Neural crest cell (in vitro differentiated cells): ENCODE results near the gene FGF11. TPM values are rescaled to one million over a fixed set of nuclear protein-coding genes. Genes with fewer than 3 reads are reported as not detected.

Experiments
- DNase-seq: peaks from one replicate; pipeline ENCODE4 v3.0.0; 2021; ENCODE audit warnings: low read depth, mixed read lengths, low spot score
- H3K27ac Mint-ChIP-seq: one replicate; pipeline ENCODE4 v1.8.0; 2021; ENCODE audit warnings: mild to moderate bottlenecking, mixed read lengths; ENCODE audit not compliant: unreplicated experiment
- H3K27me3 Mint-ChIP-seq: 2 replicates; pipeline ENCODE4 v1.8.0; 2021; ENCODE audit warnings: low read depth, mild to moderate bottlenecking, mixed read lengths
- H3K36me3 Mint-ChIP-seq: 2 replicates; pipeline ENCODE4 v1.8.0; 2021; ENCODE audit warnings: low read depth, mild to moderate bottlenecking, mixed read lengths
- H3K4me1 Mint-ChIP-seq: 2 replicates; pipeline ENCODE4 v1.8.0; 2021; ENCODE audit warnings: mixed read lengths
- H3K4me3 Mint-ChIP-seq: one replicate; pipeline ENCODE4 v1.8.0; 2021; ENCODE audit warnings: mild to moderate bottlenecking, mixed read lengths
- H3K9me3 Mint-ChIP-seq: 2 replicates; pipeline ENCODE4 v1.8.0; 2021; ENCODE audit warnings: mixed read lengths
- CTCF ChIP-seq: fragments of 200-600 bp; sonication (generic); conservative IDR thresholded peaks from 2 replicates; pipeline ENCODE4 v1.5.0; 2021; ENCODE audit warnings: antibody characterized with exemption, mild to moderate bottlenecking
- total RNA-seq: library from RNA; stranded (reverse); gene quantifications from 2 replicates; pipeline ENCODE4 v1.2.1, GENCODE V29; 2021

The FGF11 gene
- total RNA-seq, 1 donor from 2014 or later = 6.0 TPM

DNA sequence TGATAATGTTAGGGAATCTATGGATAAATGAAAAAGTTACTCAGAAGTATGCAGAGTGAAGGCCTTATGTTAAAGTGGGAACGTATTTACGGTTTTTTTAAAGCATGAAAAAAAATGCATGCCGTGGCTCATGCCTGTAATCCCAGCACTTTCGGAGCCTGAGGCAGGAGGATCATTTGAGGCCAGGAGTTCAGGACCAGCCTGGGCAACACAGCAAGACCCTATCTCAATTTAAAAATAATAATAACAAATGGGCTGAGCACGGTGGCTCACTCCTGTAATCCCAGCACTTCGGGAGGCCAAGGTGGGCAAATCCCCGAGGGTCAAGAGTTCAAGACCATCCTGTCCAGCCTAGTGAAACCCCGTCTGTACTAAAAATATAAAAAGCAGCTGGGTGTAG lies 50.8 kb downstream of the FGF11 start:
- H3K27me3 Mint-ChIP-seq = no peaks in the 10 kb centered on the region
- H3K4me1 Mint-ChIP-seq = peaks cover 67% of the 10 kb centered on the region
- no peaks in the 10 kb centered on the region for H3K9me3 Mint-ChIP-seq
- no peak for TF ChIP-seq CTCF
- H3K4me3 Mint-ChIP-seq = no peak overlapping the region
- peaks cover 9% of the 10 kb centered on the region for H3K36me3 Mint-ChIP-seq
- no peak for DNase-seq
- no peak overlapping the region for H3K27ac Mint-ChIP-seq

DNA sequence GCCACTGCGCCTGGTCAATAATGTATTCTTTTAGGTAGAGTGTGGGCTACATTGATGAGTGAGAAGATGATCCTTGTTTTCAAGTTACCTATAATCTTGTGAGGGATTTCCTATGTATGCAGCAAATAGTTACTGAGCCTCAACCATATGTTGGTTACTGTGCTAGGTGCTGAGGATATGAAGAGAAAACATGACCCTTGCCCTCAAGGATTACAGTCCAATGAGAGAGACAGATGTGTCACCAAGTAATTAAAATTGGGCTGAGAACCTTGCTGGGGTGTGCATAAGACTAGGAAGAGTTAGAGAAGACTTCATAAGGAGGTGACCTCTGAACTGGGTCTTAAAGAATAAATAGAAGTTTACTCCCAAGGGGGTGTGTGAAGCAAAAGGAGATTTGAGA lies 52.3 kb downstream of the FGF11 start:
- DNase-seq = no peak
- TF ChIP-seq CTCF = no peak
- Mint-ChIP-seq H3K9me3 (no peaks in the 10 kb centered on the region), H3K27me3 (no peaks in the 10 kb centered on the region), H3K4me1 (peaks cover 58% of the 10 kb centered on the region), H3K36me3 (peaks cover 14% of the 10 kb centered on the region), H3K27ac (peak overlapping the region; percentile 28), H3K4me3 (peak overlapping the region; percentile 3)

DNA sequence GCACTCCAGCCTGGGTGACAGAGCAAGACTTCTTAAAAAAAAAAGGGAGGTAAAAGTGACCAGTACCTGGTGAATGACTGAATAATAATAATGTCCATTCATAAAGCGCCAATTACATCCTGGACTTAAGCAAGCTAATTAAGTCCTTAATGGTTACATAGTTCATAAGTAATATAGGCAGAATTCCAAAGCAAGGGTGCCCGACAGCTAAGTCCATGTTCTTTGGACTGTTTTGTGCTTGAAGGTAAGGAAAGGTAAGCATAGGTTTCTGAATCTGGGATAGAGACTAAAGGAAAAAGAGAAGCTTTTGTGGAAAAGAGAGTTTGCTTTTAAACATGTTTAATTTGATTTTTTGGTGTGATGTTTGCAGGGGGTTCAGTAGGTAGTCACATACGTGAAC lies 54.6 kb downstream of the FGF11 start:
- H3K9me3 Mint-ChIP-seq = no peaks in the 10 kb centered on the region
- peaks cover 43% of the 10 kb centered on the region for H3K4me1 Mint-ChIP-seq
- DNase-seq = no peak
- no peaks in the 10 kb centered on the region for H3K27me3 Mint-ChIP-seq
- no peak overlapping the region for H3K4me3 Mint-ChIP-seq
- peaks cover 21% of the 10 kb centered on the region for H3K36me3 Mint-ChIP-seq
- no peak overlapping the region for H3K27ac Mint-ChIP-seq
- no peak for TF ChIP-seq CTCF

Other genes with a start within 250 kb of the FGF11 start
- gene DLG4, start 219.7 kb upstream of the FGF11 start, total RNA-seq = 49.4 and 51.4 TPM in 2 replicates
- 215 and 220 TPM in 2 replicates for gene ACADVL, start 219.6 kb upstream of the FGF11 start, total RNA-seq
- gene DVL2, start 205.0 kb upstream of the FGF11 start, total RNA-seq = 130 and 140 TPM in 2 replicates
- 72.7 and 75.2 TPM in 2 replicates for gene PHF23, start 200.1 kb upstream of the FGF11 start, total RNA-seq
- 470 and 479 TPM in 2 replicates for gene GABARAP, start 197.1 kb upstream of the FGF11 start, total RNA-seq
- 179 and 182 TPM in 2 replicates for gene CTDNEP1, start 187.8 kb upstream of the FGF11 start, total RNA-seq
- 74.4 and 77.4 TPM in 2 replicates for gene ELP5, start 187.3 kb upstream of the FGF11 start, total RNA-seq
- not detected in 2 replicates for gene CLDN7, start 177.0 kb upstream of the FGF11 start, total RNA-seq
- gene SLC2A4, start 157.8 kb upstream of the FGF11 start, total RNA-seq = 5.8 and 6.1 TPM in 2 replicates
- gene YBX2, start 144.9 kb upstream of the FGF11 start, total RNA-seq = 0.54 and 0.96 TPM in 2 replicates
- 725 and 743 TPM in 2 replicates for gene EIF5A, start 131.9 kb upstream of the FGF11 start, total RNA-seq
- 84.2 and 89.9 TPM in 2 replicates for gene GPS2, start 124.2 kb upstream of the FGF11 start, total RNA-seq
- 65.6 and 69.5 TPM in 2 replicates for gene NEURL4, start 110.2 kb upstream of the FGF11 start, total RNA-seq
- gene ACAP1, start 103.0 kb upstream of the FGF11 start, total RNA-seq = 1.2 and 1.3 TPM in 2 replicates
- 7.9 and 8.0 TPM in 2 replicates for gene KCTD11, start 87.3 kb upstream of the FGF11 start, total RNA-seq
- gene TMEM95, start 84.4 kb upstream of the FGF11 start, total RNA-seq = not detected in 2 replicates
- gene TNK1, start 58.4 kb upstream of the FGF11 start, total RNA-seq = 0.21 and 0.43 TPM in 2 replicates
- 21.9 and 25.7 TPM in 2 replicates for gene PLSCR3, start 45.0 kb upstream of the FGF11 start, total RNA-seq
- 71.5 and 71.6 TPM in 2 replicates for gene TMEM256, start 35.4 kb upstream of the FGF11 start, total RNA-seq
- gene NLGN2, start 31.7 kb upstream of the FGF11 start, total RNA-seq = 104 and 106 TPM in 2 replicates
- 0.26 and 0.93 TPM in 2 replicates for gene SPEM1, start 19.2 kb upstream of the FGF11 start, total RNA-seq
- gene SPEM2, start 13.9 kb upstream of the FGF11 start, total RNA-seq = not detected in 2 replicates
- gene SPEM3, start 10.7 kb upstream of the FGF11 start, total RNA-seq = not detected in 2 replicates
- 1.1 and 1.3 TPM in 2 replicates for gene TMEM102, start 4.1 kb upstream of the FGF11 start, total RNA-seq
- gene CHRNB1, start 5.5 kb downstream of the FGF11 start, total RNA-seq = 9.7 and 9.9 TPM in 2 replicates
- 13.6 and 14.3 TPM in 2 replicates for gene ZBTB4, start 40.1 kb downstream of the FGF11 start, total RNA-seq
- not detected in 2 replicates for gene SLC35G6, start 41.9 kb downstream of the FGF11 start, total RNA-seq
- gene POLR2A, start 44.9 kb downstream of the FGF11 start, total RNA-seq = 181 and 183 TPM in 2 replicates
- gene TNFSF12, start 109.5 kb downstream of the FGF11 start, total RNA-seq = 4.1 and 5.4 TPM in 2 replicates
- 0.45 and 0.86 TPM in 2 replicates for gene TNFSF13, start 119.2 kb downstream of the FGF11 start, total RNA-seq
- 83.7 and 85.7 TPM in 2 replicates for gene SENP3, start 122.4 kb downstream of the FGF11 start, total RNA-seq
- gene CD68, start 140.1 kb downstream of the FGF11 start, total RNA-seq = 0.49 and 1.6 TPM in 2 replicates
- gene MPDU1, start 144.3 kb downstream of the FGF11 start, total RNA-seq = 74.4 and 83.7 TPM in 2 replicates
- 0.65 and 0.84 TPM in 2 replicates for gene SOX15, start 150.6 kb downstream of the FGF11 start, total RNA-seq
- 51.9 and 53.8 TPM in 2 replicates for gene FXR2, start 175.4 kb downstream of the FGF11 start, total RNA-seq
- 76.3 and 89.1 TPM in 2 replicates for gene SAT2, start 188.3 kb downstream of the FGF11 start, total RNA-seq
- gene SHBG, start 190.6 kb downstream of the FGF11 start, total RNA-seq = 2.3 and 2.5 TPM in 2 replicates
- gene ATP1B2, start 211.4 kb downstream of the FGF11 start, total RNA-seq = 12.1 and 14.3 TPM in 2 replicates
- 135 and 150 TPM in 2 replicates for gene TP53, start 248.0 kb downstream of the FGF11 start, total RNA-seq
- gene WRAP53, start 249.0 kb downstream of the FGF11 start, total RNA-seq = 35.7 and 41.1 TPM in 2 replicates